HepG2 (cell line): Measurements from ENCODE around the gene AHNAK. TPM values are rescaled to one million over a fixed set of nuclear protein-coding genes. Genes with fewer than 3 reads are reported as not detected.

Experiments
- ATAC-seq: fragments of 200-7000 bp; cut with Tn5 transposase; 3 replicates; pipeline ENCODE4 v1.9.1; 2020; ENCODE audit warnings: mild to moderate bottlenecking, moderate library complexity
- BruUV-seq: library from RNA; stranded (reverse); fragments of 400-500 nt; replicated peaks from 2 replicates; lab custom pipeline; 2021; lab: Mats Ljungman, UMichigan
- CTCF ChIA-PET: fragments of 300-600 bp; formaldehyde crosslinking; extraction: SDS; loops from one replicate; lab custom pipeline; 2021; ENCODE audit warnings: low total read pairs, inconsistent platforms, low intra/inter-chr PET ratio; lab: Yijun Ruan, JAX
- POLR2A ChIA-PET: fragments of 350-600 bp; sonication (Branson Sonifier 250); formaldehyde crosslinking; loops from one replicate; lab custom pipeline; 2020; ENCODE audit warnings: antibody characterized with exemption, inconsistent platforms; lab: Yijun Ruan, JAX
- DNase-seq: peaks from one replicate; pipeline ENCODE4 v3.0.0-alpha.2; 2015; ENCODE audit warnings: low spot score
- FAIRE-seq: peaks from 3 replicates; lab custom pipeline; 2011; peaks lifted over from hg19 to GRCh38; lab: Jason Lieb, UNC
- H2AFZ ChIP-seq: one replicate; pipeline ENCODE4 v1.6.1; 2011; ENCODE audit warnings: low read length, inconsistent platforms
- H3K27ac ChIP-seq: fragments of 300-600 bp; 3 replicates; pipeline ENCODE4 v1.8.0; 2011; ENCODE audit warnings: mixed run types, mild to moderate bottlenecking, mixed read lengths, low read length, inconsistent platforms; ENCODE audit not compliant: insufficient read depth; ENCODE audit errors: extremely low read length
- H3K27me3 ChIP-seq, 2 experiments: fragments of 200-600 bp in 1 of 2; 2 replicates in 1 of 2; 3 replicates in 1 of 2; pipeline versions ENCODE4 v1.6.0 to v1.8.0; 2011; ENCODE audit warnings: low read length in 2 of 2, mild to moderate bottlenecking in 2 of 2, moderate library complexity in 2 of 2, inconsistent platforms in 1 of 2; ENCODE audit not compliant: insufficient read depth in 2 of 2, control insufficient read depth in 1 of 2
- H3K36me3 ChIP-seq, 2 experiments: fragments of 200-600 bp in 1 of 2; replicated peaks in 1 of 2; 2 replicates in 1 of 2; 3 replicates in 1 of 2; pipeline versions ENCODE4 v1.5.1 to v1.8.0; 2011; ENCODE audit warnings: low read length in 2 of 2, inconsistent platforms in 1 of 2; ENCODE audit not compliant: insufficient read depth in 2 of 2, control insufficient read depth in 1 of 2
- H3K4me1 ChIP-seq: 2 replicates; pipeline ENCODE4 v1.5.1; 2012; ENCODE audit warnings: low read length, inconsistent platforms; ENCODE audit not compliant: insufficient read depth
- H3K4me2 ChIP-seq: 2 replicates; pipeline ENCODE4 v1.6.0; 2011; ENCODE audit warnings: low read depth, low read length, inconsistent platforms
- H3K4me3 ChIP-seq, 3 experiments: fragments of 200-600 bp in 1 of 3; sonication (generic), shearing (Covaris generic) in 1 of 3; replicated peaks in 1 of 3; 2 replicates each; pipeline ENCODE4 v1.5.1; 2011 to 2016; ENCODE audit warnings: low read length in 3 of 3, inconsistent platforms in 2 of 3, low read depth in 2 of 3, mild to moderate bottlenecking in 2 of 3, control low read depth in 1 of 3, mixed read lengths in 1 of 3; ENCODE audit not compliant: insufficient read depth in 1 of 3
- H3K79me2 ChIP-seq: one replicate; pipeline ENCODE4 v1.6.1; 2011; ENCODE audit warnings: low read length, inconsistent platforms; ENCODE audit not compliant: insufficient read depth
- H3K9ac ChIP-seq: 2 replicates; pipeline ENCODE4 v1.6.0; 2011; ENCODE audit warnings: mild to moderate bottlenecking, low read depth, low read length, inconsistent platforms; ENCODE audit not compliant: insufficient read depth
- H3K9me3 ChIP-seq: 2 replicates; pipeline ENCODE4 v1.5.1; 2012; ENCODE audit warnings: mild to moderate bottlenecking, low read length
- H4K20me1 ChIP-seq: 2 replicates; pipeline ENCODE4 v1.6.0; 2011; ENCODE audit warnings: inconsistent platforms, mild to moderate bottlenecking, low read length, moderate library complexity; ENCODE audit not compliant: insufficient read depth
- AHR ChIP-seq: IDR thresholded peaks from 2 replicates; pipeline ENCODE4 v1.6.1; 2018; ENCODE audit warnings: missing genetic modification reagents, missing compliant biosample characterization
- CHD4 ChIP-seq: fragments of 200-600 bp; sonication (generic); IDR thresholded peaks from 2 replicates; pipeline ENCODE4 v1.7.0; 2017; ENCODE audit warnings: mild to moderate bottlenecking, low read length, borderline replicate concordance
- DPF2 ChIP-seq: sonication (generic); formaldehyde crosslinking; IDR thresholded peaks from 2 replicates; pipeline ENCODE4 v1.4.0; 2020; ENCODE audit warnings: mild to moderate bottlenecking, low read depth, missing genetic modification reagents, borderline replicate concordance
- EZH2 ChIP-seq: conservative IDR thresholded peaks from 2 replicates; pipeline ENCODE4 v1.6.1; 2012; ENCODE audit warnings: mild to moderate bottlenecking, low read depth, low read length, moderate library complexity
- ISL2 ChIP-seq: sonication (generic); formaldehyde crosslinking; IDR thresholded peaks from 2 replicates; pipeline ENCODE4 v1.5.0; 2020; ENCODE audit warnings: missing genetic modification reagents
- KLF12 ChIP-seq: sonication (generic); formaldehyde crosslinking; IDR thresholded peaks from 2 replicates; pipeline ENCODE4 v1.4.0; 2020; ENCODE audit warnings: missing genetic modification reagents, borderline replicate concordance
- MTF2 ChIP-seq: sonication (generic); formaldehyde crosslinking; IDR thresholded peaks from 2 replicates; pipeline ENCODE4 v1.5.0; 2020; ENCODE audit warnings: missing genetic modification reagents, borderline replicate concordance
- PHF20 ChIP-seq: sonication (generic); formaldehyde crosslinking; IDR thresholded peaks from 2 replicates; pipeline ENCODE4 v1.5.0; 2020; ENCODE audit warnings: mild to moderate bottlenecking, missing genetic modification reagents
- PRPF4 ChIP-seq: fragments of 200-400 bp; formaldehyde crosslinking; IDR thresholded peaks from 2 replicates; pipeline ENCODE4 v1.6.1; 2016; ENCODE audit warnings: low read length, low read depth; ENCODE audit not compliant: poor library complexity, severe bottlenecking
- STAT6 ChIP-seq: sonication (generic); formaldehyde crosslinking; IDR thresholded peaks from 2 replicates; pipeline ENCODE4 v1.4.0; 2020; ENCODE audit warnings: missing genetic modification reagents, mild to moderate bottlenecking, borderline replicate concordance
- TFAP4 ChIP-seq: sonication (generic); IDR thresholded peaks from 2 replicates; pipeline ENCODE4 v1.6.1; 2016; ENCODE audit warnings: low read depth, borderline replicate concordance
- ZFYVE20 ChIP-seq: sonication (generic); formaldehyde crosslinking; IDR thresholded peaks from 2 replicates; pipeline ENCODE4 v1.8.0; 2023; ENCODE audit warnings: low read depth, mild to moderate bottlenecking, moderate library complexity, missing genetic modification reagents, borderline replicate concordance
- ZNF430 ChIP-seq: sonication (generic); formaldehyde crosslinking; IDR thresholded peaks from 2 replicates; pipeline ENCODE4 v1.9.0; 2021; ENCODE audit warnings: mild to moderate bottlenecking, missing genetic modification reagents
- ZNF556 ChIP-seq: sonication (generic); formaldehyde crosslinking; IDR thresholded peaks from 2 replicates; pipeline ENCODE4 v1.4.0; 2020; ENCODE audit warnings: mild to moderate bottlenecking, missing genetic modification reagents, borderline replicate concordance
- ZNF567 ChIP-seq: sonication (generic); formaldehyde crosslinking; IDR thresholded peaks from 2 replicates; pipeline ENCODE4 v1.8.1; 2023; ENCODE audit warnings: mild to moderate bottlenecking, missing genetic modification reagents, borderline replicate concordance
- ZNF878 ChIP-seq: sonication (generic); formaldehyde crosslinking; IDR thresholded peaks from 2 replicates; pipeline ENCODE4 v1.8.1; 2023; ENCODE audit warnings: mild to moderate bottlenecking, missing genetic modification reagents, moderate library complexity
- WGBS: methylation state at CpG from one replicate; pipeline ENCODE4 v1.1.6; 2017; ENCODE audit warnings: low lambda C conversion rate; 5-methylcytosine and 5-hydroxymethylcytosine counted together
- in situ Hi-C: cut with HindIII; loops from 2 replicates; pipeline ENCODE4 v1.10.0; 2017; ENCODE audit warnings: low pct_unique_long_range_greater_than_20kb; ENCODE audit not compliant: extremely low pct_ligation_motif_present
- intact Hi-C: fragments of 100-400 bp; cut with micrococcal nuclease; formaldehyde crosslinking; loops from one replicate; pipeline ENCODE4 v1.10.0; 2022; ENCODE audit not compliant: unreplicated experiment
- polyA plus RNA-seq, 8 experiments: library from polyadenylated mRNA; depleted of rRNA in 3 of 8; stranded (reverse) in 7 of 8; unstranded in 1 of 8; fragments of >200 nt; fragmentation: Illumina TruSeq in 4 of 8; extraction: Trizol in 4 of 8; gene quantifications; 2 replicates each; pipeline versions ENCODE4 v1.2.1 to v1.2.3, GENCODE V29; 2011 to 2016; ENCODE audit warnings: low read depth in 4 of 8, missing spikeins in 1 of 8, mixed read lengths in 1 of 8; ENCODE audit not compliant: insufficient read depth in 1 of 8
- total RNA-seq, 5 experiments: library from RNA; depleted of rRNA; stranded (reverse); fragments of >200 nt; fragmentation: Illumina TruSeq; extraction: Trizol; gene quantifications; 2 replicates each; pipeline ENCODE4 v1.2.3, GENCODE V29; 2016; ENCODE audit warnings: low read depth in 1 of 5

AHNAK gene
- total and polyA plus RNA-seq, 2 of the 13 experiments (the other 11 are each of a cell fraction or from before 2014, with no cell fraction given) = 23.4 to 25.0 TPM

- TF ChIP-seq ZNF567 (no peak; the same call in 1 of the 2 replicates), ZNF878 (CRISPR knock-in tag) (0 out of 2 replicates have a peak, but pooled peaks have one; percentile 43), CHD4 (0 out of 2 replicates have a peak, but pooled peaks have one; percentile 31), AHR (CRISPR knock-in tag) (no peak; the same call in 1 of the 2 replicates), ZNF556 (CRISPR knock-in tag) (no peak), PHF20 (CRISPR knock-in tag) (no peak), EZH2 (no peak), DPF2 (CRISPR knock-in tag) (no peak; the same call in 1 of the 2 replicates), KLF12 (CRISPR knock-in tag) (no peak), MTF2 (CRISPR knock-in tag) (no peak; the same call in 1 of the 2 replicates)
Observed at GRCh38 chr11:62545437-62546243, 966 bp downstream of the AHNAK start (continued).

DNA sequence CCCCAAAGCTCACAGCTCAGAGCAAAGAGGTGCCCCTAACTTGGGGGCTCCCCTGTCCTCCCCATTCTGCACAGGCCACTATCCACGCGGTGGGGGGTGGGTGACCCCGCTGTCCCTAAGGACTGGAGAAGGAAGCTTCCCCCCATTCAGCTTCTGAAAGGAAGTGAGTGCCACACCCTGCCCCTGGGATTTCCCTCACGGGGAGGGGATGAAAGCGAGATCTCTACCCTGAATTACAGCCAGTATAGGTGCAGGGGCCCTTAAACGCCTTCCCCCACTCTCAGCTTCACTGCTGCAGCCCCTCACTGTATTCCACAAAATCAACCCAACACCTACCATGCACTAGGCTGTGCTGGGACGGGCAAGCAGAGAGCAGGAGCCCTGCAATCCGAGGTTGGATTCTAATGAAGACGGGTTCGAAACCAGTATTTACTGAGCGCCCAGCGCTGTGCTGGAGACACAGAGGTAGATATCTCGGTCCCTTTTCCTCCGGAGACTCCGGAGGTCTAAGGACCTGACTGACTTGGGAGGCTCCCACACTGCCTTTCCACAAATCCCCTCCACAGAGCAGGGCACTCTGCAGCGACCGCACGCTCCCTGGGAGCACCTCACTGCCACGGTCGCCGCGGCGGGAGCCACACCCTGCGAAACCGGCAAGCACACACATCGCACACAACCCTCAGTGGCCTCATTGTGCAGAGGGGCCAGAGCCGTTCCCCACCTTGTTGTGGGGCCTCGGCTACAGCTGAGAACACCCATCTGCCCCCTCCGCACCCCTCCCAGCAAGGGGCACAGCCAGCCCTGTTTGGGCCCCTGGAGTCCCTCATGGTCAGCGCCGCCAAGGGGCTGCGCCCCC, 1.8 kb downstream of the AHNAK start:
- in situ Hi-C loops (loop anchor here (5.0 kb wide), 1 partner anchor 38 kb away; no protein-coding TSS in a partner anchor), intact Hi-C loops (loop anchor here (1.0 to 10.0 kb wide), 3 partner anchors 30 to 150 kb away; no protein-coding TSS in a partner anchor)
- H3K79me2 ChIP-seq = peaks cover 67% of the 10 kb centered on the region
- CTCF ChIA-PET = no interaction called here
- FAIRE-seq = no peak
- H4K20me1 ChIP-seq = peaks cover 56% of the 10 kb centered on the region
- H3K9ac ChIP-seq = peak overlapping the region; percentile 96
- H3K4me2 ChIP-seq = peak overlapping the region; percentile 84
- BruUV-seq = no TSS peak
- H3K4me1 ChIP-seq = peaks cover 68% of the 10 kb centered on the region
- peak overlapping the region; percentile 79 to 93 (median 79) for H3K4me3 ChIP-seq
- WGBS = 41% methylated on average over 3 of the region's 32 CpGs
- H3K36me3 ChIP-seq = peaks cover 2 to 4% of the 10 kb centered on the region in 2 experiments; a peak in 3 of 5 replicates
- H2AFZ ChIP-seq = no peak overlapping the region
- ATAC-seq = peak; percentile 3
- no peaks in the 10 kb centered on the region for H3K9me3 ChIP-seq
- POLR2A ChIA-PET = interaction anchor here (1.0 to 4.8 kb wide), 9 partner anchors 10 to 146 kb away, joined by 3 to 45 read pairs (median 6); partner anchors contain the start of genes C11orf98, CSKMT, EEF1G and LBHD1
- H3K27me3 ChIP-seq = no peaks in the 10 kb centered on the region
- H3K27ac ChIP-seq = peak overlapping the region; percentile 96
- DNase-seq = no peak
- TF ChIP-seq ZNF430 (CRISPR knock-in tag) (0 out of 2 replicates have a peak, but pooled peaks have one; percentile 11), PRPF4 (no peak), TFAP4 (peak; percentile 4; the same call in 1 of the 2 replicates), ISL2 (CRISPR knock-in tag) (0 out of 2 replicates have a peak, but pooled peaks have one; percentile 14), ZFYVE20 (CRISPR knock-in tag) (no peak), KLF12 (CRISPR knock-in tag) (peak; percentile 9; the same call in 1 of the 2 replicates), STAT6 (CRISPR knock-in tag) (no peak)
